Astrocyte of the spinal cord (primary cell): ENCODE measurements around the gene SRF.

ENCODE experiments used
- DNase-seq: peaks from one replicate; pipeline ENCODE4 v3.0.0; 2011; ENCODE audit warnings: low read depth, low spot score
- H3K4me3 ChIP-seq: 2 replicates; pipeline ENCODE4 v1.5.1; 2011; ENCODE audit warnings: low read depth, mild to moderate bottlenecking, low read length, moderate library complexity
- in situ Hi-C: cut with HindIII; loops from 2 replicates; pipeline ENCODE4 v1.10.0; 2017; ENCODE audit warnings: low sequenced_read_pairs
- TF ChIP-seq, protein P1 (sequence below): IDR thresholded peaks from 2 replicates; pipeline ENCODE4 v1.5.1; 2012; ENCODE audit warnings: low read depth, mild to moderate bottlenecking, low read length, inconsistent platforms

Gene SRF

DNA sequence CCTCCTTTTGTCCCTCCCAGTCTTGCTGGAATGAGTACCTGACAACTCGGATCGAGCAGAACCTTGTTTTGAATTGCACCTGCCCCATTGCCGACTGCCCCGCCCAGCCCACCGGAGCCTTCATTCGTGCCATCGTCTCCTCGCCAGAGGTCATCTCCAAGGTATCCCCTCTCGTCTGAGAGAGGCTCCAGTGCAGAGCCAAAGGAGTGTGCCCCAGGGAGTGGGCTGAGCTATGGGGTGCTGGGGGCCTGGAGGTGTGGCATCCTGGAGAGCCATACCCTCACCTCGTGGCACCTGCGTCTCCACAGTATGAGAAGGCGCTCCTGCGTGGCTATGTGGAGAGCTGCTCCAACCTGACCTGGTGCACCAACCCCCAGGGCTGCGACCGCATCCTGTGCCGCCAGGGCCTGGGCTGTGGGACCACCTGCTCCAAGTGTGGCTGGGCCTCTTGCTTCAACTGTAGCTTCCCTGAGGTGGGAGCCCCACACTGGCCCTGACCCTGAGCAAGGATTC lies 49.4 kb downstream of the SRF start:
- H3K4me3 ChIP-seq = no peak overlapping the region
- TF ChIP-seq, protein P1, sequence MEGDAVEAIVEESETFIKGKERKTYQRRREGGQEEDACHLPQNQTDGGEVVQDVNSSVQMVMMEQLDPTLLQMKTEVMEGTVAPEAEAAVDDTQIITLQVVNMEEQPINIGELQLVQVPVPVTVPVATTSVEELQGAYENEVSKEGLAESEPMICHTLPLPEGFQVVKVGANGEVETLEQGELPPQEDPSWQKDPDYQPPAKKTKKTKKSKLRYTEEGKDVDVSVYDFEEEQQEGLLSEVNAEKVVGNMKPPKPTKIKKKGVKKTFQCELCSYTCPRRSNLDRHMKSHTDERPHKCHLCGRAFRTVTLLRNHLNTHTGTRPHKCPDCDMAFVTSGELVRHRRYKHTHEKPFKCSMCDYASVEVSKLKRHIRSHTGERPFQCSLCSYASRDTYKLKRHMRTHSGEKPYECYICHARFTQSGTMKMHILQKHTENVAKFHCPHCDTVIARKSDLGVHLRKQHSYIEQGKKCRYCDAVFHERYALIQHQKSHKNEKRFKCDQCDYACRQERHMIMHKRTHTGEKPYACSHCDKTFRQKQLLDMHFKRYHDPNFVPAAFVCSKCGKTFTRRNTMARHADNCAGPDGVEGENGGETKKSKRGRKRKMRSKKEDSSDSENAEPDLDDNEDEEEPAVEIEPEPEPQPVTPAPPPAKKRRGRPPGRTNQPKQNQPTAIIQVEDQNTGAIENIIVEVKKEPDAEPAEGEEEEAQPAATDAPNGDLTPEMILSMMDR = no peak
- in situ Hi-C loops = no loop called here
- DNase-seq = no peak

DNA sequence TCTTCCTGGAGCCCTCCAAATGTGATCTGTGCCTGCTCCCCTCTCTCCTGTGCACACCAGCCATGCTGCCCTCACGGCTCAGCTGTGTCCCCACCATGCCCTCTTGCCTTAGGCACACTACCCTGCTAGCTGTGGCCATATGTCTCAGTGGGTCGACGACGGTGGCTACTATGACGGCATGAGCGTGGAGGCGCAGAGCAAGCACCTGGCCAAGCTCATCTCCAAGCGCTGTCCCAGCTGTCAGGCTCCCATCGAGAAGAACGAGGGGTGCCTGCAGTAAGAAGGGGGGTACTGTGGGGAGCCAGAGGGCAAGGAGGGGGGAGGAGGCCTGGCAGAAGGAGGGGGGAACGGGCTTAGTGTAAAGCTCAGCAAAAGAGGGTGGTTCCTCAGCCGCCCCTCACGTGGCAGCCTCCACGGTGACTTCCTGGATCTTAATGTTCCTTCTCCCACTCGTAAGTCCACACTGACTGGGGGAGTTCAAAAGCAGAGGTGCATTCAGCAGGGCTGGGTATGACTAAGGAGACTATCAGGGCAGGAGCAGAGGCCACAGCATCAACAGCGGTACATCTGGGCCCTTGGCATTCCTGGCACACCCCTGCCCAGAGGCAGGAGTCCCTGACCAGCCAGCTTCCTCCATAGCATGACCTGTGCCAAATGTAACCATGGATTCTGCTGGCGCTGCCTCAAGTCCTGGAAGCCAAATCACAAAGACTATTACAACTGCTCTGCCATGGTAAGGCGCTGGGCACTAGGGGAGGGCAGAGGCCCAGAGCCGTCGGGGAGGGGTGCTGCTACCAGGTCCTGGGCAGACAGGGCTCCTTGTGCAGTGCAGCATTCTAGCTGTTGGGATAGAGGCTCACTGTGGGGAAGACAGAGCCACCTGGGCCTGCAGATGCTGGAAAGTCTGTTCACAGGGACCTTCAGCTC lies 50.2 kb downstream of the SRF start:
- in situ Hi-C loops = no loop called here
- H3K4me3 ChIP-seq = no peak overlapping the region
- TF ChIP-seq, protein P1 = no peak
- peak; percentile 8 for DNase-seq

DNA sequence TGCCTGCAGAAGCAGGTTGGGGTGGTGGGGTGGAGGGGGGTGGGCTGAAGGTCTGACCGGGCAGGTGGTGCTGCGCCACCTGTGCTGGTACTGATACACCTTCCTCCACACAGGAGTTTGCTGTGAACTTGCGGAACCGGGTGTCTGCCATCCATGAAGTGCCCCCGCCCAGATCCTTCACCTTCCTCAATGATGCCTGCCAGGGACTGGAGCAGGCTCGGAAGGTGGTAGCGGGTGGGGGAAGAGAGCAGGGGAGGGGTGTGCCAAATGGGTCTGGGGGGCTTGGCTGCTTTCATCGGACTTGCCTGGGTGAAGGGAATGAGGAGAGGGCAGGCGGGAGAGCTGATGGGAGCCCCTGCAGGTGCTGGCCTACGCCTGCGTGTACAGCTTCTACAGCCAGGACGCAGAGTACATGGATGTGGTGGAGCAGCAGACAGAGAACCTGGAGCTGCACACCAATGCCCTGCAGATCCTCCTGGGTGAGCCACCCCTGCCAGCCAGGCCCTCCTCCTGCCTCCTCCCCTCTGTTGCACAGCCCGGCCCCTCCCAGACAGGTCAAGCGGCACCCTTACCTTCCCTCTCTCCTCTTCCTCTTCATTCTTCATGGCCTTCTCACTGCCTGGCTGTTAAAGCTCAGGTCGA lies 51.5 kb downstream of the SRF start:
- DNase-seq = no peak
- in situ Hi-C loops = no loop called here
- TF ChIP-seq, protein P1 = no peak
- no peak overlapping the region for H3K4me3 ChIP-seq

DNA sequence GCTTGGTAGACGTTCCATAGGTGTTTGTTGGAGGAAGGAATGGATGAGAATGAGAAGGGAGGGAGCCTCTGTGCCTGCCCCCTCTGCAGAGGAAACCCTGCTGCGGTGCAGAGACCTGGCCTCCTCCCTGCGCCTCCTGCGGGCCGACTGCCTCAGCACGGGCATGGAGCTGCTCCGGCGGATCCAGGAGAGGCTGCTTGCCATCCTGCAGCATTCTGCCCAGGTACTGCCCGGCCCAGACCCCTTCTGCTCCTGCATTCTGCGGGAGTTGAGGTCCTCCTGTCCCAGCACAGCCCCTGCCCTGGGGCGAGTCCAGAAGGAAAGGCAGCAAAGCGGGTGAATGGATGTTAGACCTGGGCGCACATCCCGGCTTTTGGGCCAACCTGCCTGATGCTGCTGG lies 52.1 kb downstream of the SRF start:
- TF ChIP-seq, protein P1 = no peak
- DNase-seq = no peak
- in situ Hi-C loops = no loop called here
- H3K4me3 ChIP-seq = no peak overlapping the region

DNA sequence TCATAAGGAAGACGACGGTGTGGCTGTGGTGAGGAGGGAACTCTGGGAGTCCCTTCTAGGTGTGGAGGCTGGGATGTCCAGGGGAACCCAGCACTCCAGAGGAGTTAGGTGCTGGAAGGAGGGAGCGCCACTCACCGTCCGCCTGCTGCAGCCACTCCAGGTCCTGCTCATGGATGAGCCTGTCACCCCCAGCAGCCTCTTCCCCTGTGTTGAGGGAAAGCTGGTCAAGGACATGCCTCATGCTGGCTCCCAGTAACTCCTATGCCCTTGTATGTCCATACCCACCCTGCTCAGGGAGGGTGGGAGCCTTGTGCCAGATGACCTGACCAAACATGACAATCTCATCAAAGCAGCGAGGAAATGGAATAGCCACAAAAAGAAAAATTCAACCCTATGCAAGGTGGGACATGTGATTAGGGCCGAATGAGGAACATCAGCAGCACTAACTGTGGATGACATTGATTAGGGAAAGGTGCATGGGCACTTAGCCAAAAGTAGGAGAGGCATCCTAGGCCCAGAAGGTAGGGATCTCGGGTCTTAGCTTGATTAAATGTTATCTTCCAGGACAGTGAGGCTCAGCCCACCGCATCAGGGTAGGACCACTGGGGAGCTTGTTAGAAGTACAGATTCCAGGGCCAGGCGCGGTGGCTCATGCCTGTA lies 55.3 kb downstream of the SRF start:
- TF ChIP-seq, protein P1 = no peak
- DNase-seq = no peak
- in situ Hi-C loops = no loop called here
- H3K4me3 ChIP-seq = no peak overlapping the region
